Measurements from ENCODE around the gene DCTD. TPM values are rescaled to one million over a fixed set of nuclear protein-coding genes. Genes with fewer than 3 reads are reported as not detected.

DCTD gene
- total and polyA plus RNA-seq, 7 donors: 33.3 to 54.9 (median 38.2) TPM

DNA sequence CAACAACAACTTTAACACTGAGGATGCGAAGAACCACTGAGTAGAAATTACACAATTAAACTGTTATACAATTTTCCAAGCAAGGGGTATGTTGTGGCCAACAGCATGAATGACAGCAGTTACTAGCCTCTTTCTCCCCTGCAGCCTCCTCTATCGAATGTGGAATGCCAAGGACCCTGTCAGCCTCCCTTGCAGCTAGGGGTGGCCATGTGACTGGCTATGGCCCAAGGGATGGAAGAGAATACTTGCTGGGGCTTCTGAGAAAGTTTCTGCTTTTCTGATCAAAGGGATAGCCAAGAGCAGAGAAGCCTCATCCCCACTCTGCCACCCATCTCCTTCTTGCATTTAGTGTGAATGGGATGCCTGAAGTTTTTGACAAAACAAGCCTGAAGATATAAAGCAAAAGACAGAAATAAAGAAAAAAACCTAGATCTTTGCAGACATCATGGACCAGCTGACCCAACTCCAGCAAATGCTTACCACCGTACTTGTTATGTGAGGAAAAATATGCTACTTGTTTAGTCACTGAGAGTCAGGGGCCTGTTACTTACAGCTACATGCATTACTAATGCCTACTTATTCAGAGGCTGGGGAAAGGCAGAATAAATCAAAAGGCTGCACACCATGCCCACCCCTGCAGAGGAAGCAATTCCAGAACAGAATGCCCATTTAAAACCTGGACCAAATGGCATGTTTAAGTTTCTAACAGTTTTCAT is 32.0 kb downstream of the DCTD start:
- peak; percentile 6 for DNase-seq
- intact Hi-C loops (cut with DNase I): no loop called here
- peaks cover 0 to 38% (median 31%) of the 10 kb centered on the region in 4 donors for H3K4me1 ChIP-seq
- peaks cover 0 to 9% (median 1%) of the 10 kb centered on the region in 4 donors for H3K9me3 ChIP-seq
- H3K4me3 ChIP-seq: no peak overlapping the region
- H3K36me3 ChIP-seq: peaks cover 1 to 31% (median 3%) of the 10 kb centered on the region in 4 donors
- no peak overlapping the region for H3K27ac ChIP-seq
- no peaks in the 10 kb centered on the region for H3K27me3 ChIP-seq
- TF ChIP-seq POLR2A (IDR thresholded peaks at IDR 0.05): no peak
- no peak for TF ChIP-seq EP300 (IDR thresholded peaks at IDR 0.05)
- TF ChIP-seq POLR2AphosphoS5 (IDR thresholded peaks at IDR 0.05): no peak
- TF ChIP-seq, protein P1, sequence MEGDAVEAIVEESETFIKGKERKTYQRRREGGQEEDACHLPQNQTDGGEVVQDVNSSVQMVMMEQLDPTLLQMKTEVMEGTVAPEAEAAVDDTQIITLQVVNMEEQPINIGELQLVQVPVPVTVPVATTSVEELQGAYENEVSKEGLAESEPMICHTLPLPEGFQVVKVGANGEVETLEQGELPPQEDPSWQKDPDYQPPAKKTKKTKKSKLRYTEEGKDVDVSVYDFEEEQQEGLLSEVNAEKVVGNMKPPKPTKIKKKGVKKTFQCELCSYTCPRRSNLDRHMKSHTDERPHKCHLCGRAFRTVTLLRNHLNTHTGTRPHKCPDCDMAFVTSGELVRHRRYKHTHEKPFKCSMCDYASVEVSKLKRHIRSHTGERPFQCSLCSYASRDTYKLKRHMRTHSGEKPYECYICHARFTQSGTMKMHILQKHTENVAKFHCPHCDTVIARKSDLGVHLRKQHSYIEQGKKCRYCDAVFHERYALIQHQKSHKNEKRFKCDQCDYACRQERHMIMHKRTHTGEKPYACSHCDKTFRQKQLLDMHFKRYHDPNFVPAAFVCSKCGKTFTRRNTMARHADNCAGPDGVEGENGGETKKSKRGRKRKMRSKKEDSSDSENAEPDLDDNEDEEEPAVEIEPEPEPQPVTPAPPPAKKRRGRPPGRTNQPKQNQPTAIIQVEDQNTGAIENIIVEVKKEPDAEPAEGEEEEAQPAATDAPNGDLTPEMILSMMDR (IDR thresholded peaks at IDR 0.05): no peak
- WGBS, 2 donors: 91 to 96% methylated on average over 3 of the region's 3 CpGs

DNA sequence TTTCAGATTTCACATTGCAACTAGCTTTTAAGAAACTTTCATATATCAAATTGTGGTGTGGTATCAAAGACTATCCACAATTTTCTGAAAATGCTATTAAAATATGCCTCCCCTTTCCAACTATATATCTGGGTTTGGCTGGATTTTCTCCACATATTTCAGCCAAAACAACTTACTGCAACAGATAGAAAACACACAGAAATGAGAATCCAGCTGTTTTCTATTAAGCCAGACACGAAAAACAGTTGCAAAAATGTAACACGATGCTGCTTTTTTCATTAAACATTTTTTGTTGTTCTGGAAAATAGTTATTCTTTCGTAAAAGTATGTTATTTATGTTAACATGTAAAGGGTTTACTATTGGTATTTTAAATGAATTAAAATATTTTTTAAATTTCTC is 33.1 kb downstream of the DCTD start:
- H3K4me3 ChIP-seq: no peak overlapping the region

DNA sequence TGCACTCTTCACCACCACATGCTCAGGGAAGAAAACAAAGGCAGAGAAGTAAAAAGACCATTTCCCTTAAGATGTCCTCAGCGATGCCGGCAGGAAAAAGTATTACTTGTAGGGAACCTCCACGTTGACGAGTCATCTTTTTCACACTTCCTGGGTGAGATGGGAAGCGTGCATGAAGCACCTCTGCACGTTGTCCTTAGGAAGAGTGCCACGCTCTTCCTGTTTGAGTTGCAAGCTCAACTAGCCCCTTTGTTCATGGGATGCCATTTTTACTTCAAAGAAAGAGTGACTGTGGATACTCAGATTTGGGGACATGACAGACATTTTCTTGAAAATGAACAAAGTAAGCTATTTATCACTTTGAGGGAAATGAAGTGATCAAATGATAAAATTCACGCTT is 33.8 kb downstream of the DCTD start:
- Histone ChIP-seq H3K27ac (no peak overlapping the region), H3K36me3 (peaks cover 0 to 15% (median 0%) of the 10 kb centered on the region in 4 donors), H3K4me1 (peaks cover 0 to 42% (median 36%) of the 10 kb centered on the region in 4 donors), H3K4me3 (no peak overlapping the region), H3K9me3 (peaks cover 0 to 9% (median 1%) of the 10 kb centered on the region in 4 donors), H3K27me3 (no peaks in the 10 kb centered on the region)
- 91 to 96% methylated on average over 8 of the region's 8 CpGs for WGBS, 2 donors
- TF ChIP-seq POLR2A (IDR thresholded peaks at IDR 0.05): no peak
- TF ChIP-seq, protein P1 (IDR thresholded peaks at IDR 0.05): no peak
- no peak for TF ChIP-seq EP300 (IDR thresholded peaks at IDR 0.05)
- TF ChIP-seq POLR2AphosphoS5 (IDR thresholded peaks at IDR 0.05): no peak
- intact Hi-C loops (cut with DNase I): loop anchor here (5.0 kb wide), 1 partner anchor 34 kb away; the partner anchor contains the start of gene DCTD
- peak; percentile 8 for DNase-seq

More for the DNA sequence above, 33.1 kb downstream of the DCTD start:
- no peak overlapping the region for H3K27ac ChIP-seq
- H3K27me3 ChIP-seq: no peaks in the 10 kb centered on the region
- peaks cover 0 to 9% (median 1%) of the 10 kb centered on the region in 4 donors for H3K9me3 ChIP-seq
- H3K4me1 ChIP-seq: peaks cover 0 to 42% (median 36%) of the 10 kb centered on the region in 4 donors
- TF ChIP-seq POLR2A (IDR thresholded peaks at IDR 0.05): no peak
- TF ChIP-seq, protein P1 (IDR thresholded peaks at IDR 0.05): no peak
- no peak for TF ChIP-seq POLR2AphosphoS5 (IDR thresholded peaks at IDR 0.05)
- TF ChIP-seq EP300 (IDR thresholded peaks at IDR 0.05): no peak
- no peak for DNase-seq
- peaks cover 0 to 21% (median 0%) of the 10 kb centered on the region in 4 donors for H3K36me3 ChIP-seq
- WGBS, 2 donors: 90 to 91% methylated on average over 3 of the region's 3 CpGs
- intact Hi-C loops (cut with DNase I): loop anchor here (5.0 kb wide), 1 partner anchor 33 kb away; the partner anchor contains the start of gene DCTD

DNA sequence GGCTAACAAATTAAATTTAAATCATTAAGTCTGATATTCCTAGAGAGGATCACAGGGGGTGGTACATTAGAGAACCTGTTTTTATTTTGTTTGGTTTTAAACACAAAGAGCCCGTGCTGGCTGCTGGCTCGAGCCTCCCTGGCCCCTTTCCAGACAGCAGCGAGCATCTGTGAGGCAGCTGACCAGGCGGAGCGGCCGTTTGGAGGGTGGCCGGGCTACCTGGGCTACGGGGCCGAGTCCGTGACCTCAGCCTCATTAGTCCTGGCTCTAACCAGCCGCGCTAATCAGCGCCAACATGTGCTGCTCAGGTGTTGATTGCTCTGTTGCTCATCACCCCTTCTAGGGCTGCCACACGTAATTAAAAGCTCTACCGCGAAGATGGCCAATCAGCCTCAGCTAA is 35.3 kb downstream of the DCTD start:
- WGBS, 2 donors: 89 to 90% methylated on average over 16 of the region's 16 CpGs
- H3K36me3 ChIP-seq: peaks cover 0 to 10% (median 0%) of the 10 kb centered on the region in 4 donors
- H3K4me3 ChIP-seq: peak overlapping the region in 1 of 4 donors; percentile 2
- H3K9me3 ChIP-seq: peaks cover 0 to 9% (median 1%) of the 10 kb centered on the region in 4 donors
- H3K27ac ChIP-seq: no peak overlapping the region
- TF ChIP-seq EP300 (IDR thresholded peaks at IDR 0.05) (no peak), POLR2AphosphoS5 (IDR thresholded peaks at IDR 0.05) (no peak), POLR2A (IDR thresholded peaks at IDR 0.05) (no peak)
- TF ChIP-seq, protein P1 (IDR thresholded peaks at IDR 0.05): no peak
- no peaks in the 10 kb centered on the region for H3K27me3 ChIP-seq
- peak; percentile 79 for DNase-seq
- peaks cover 0 to 42% (median 36%) of the 10 kb centered on the region in 4 donors for H3K4me1 ChIP-seq
- intact Hi-C loops (cut with DNase I): loop anchor here (5.0 kb wide), 1 partner anchor 35 kb away; the partner anchor contains the start of gene DCTD
